ENCODE results near the gene CDH4.
"Not testable (repeated sequence)": the region's sequence is repeated elsewhere in the genome, so short reads cannot be mapped to it uniquely, and the experiment has no call there.

The CDH4 gene

DNA sequence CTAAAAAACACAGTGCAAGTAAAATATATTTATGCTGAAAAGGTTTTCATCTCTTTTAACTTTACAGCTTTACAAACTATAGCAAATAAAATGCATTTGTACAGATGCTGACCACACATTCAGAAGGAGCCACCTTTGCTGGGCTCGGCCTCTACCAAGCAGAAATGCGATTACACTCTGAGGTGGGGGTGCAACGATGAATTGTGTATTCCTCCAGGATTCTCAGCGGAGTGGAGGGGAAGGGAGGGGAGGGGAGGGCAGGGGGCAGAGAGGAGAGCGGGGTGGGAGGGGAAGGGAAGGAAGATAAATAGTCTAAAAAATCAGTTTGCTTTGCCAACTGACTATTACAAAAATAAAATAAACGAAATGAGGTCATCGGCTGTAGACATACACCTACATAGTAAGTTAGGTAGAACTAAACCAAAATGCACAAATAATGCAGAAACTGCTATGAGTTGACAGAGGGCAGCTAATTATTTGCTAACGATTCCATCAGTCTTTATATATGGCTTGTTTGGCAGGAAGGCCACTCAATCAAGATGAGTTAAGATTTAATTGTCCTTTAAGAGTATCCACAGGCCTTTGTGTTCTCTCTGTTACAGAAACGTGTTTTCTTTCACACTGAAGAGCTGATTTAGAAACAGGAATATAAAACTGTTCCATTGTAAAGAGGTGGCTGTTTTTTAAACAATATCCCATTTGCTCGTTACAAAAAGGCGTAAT, 723.5 kb downstream of the CDH4 start:
- no peak for DNase-seq

DNA sequence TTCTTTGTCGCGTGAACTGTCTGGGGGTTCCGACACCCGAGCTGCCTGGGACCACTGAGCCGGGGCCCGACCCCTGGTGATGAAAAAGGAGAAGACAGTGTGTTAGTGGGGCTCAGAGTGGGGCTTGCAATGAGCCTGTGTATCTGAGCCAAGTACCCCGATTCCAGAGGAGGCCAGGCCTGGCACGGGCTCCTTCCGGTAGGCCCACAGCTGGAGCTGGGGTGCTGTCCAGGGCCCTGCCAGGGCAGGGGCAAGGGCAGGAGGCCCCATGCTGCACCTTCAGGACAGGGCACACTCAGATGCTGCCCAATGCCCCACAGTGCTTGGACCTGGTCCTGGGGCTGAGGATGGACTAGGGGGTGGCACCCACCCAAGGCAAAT, 724.2 kb downstream of the CDH4 start:
- DNase-seq, result no peak

DNA sequence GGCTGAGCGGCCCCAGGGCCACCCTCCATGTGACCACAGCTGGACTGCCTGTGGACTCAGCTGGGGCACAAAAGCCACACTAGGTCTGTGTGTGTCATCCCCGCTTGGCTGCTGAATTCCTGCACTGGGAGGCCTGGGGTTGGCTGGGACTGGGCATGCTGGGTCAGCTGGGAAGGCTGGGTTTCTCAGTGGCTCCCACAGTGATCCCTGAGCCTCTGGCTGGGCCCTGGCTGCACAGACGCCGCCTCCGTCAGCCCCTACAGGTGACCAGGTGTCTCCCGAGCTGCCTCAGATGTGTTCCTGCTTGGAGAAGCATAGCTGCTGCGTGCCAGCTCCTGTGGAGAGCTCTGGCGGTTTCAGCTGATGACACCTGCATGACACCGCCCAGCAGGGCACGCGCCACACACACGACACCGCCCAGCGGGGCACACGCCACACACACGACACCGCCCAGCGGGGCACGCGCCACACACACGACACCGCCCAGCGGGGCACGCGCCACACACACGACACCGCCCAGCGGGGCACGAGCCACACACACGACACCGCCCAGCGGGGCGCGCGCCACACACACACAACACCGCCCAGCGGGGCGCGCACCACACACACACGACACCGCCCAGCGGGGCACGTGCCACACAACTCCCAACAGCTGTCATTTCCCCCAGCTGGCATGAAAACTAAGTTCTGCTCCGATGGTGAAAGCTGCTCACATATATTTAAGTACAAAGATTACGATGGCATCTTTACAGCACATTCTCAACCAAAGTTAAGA, 724.8 kb downstream of the CDH4 start:
- no peak for DNase-seq

DNA sequence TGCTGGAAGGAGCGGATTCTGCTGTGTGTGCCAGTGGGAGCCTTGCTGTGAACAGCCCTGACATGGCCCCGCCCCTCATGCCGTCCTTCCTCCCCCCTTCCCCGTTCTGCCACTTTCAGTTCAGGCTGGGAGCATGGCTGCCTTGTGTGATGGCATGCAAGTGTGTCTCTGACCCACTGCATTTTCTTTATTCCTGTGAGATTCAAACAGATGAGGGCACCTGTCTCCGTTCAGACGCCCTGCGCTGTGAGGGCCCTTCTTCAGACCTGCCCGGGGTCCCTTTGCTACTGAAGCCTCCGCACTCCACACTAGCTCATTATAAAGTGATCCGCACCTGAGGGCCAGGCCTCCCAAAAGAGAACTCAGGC, 725.3 kb downstream of the CDH4 start:
- DNase-seq, result no peak

DNA sequence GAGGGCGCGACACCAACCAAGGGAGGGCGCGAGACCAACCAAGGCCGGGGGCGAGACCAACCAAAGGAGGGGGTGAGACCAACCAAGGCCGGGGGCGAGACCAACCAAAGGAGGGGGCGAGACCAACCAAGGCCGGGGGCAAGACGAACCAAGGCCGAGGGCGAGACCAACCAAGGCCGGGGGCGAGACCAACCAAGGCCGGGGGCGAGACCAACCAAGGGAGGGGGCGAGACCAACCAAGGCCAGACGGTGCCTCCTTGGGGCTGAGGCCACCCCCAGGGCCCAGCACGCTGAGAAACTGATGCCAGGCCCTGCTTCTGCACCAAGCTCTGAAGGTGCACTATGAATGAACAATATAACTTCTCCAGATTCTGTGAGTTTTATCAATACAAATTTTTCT, 726.4 kb downstream of the CDH4 start:
- DNase-seq, result no peak

DNA sequence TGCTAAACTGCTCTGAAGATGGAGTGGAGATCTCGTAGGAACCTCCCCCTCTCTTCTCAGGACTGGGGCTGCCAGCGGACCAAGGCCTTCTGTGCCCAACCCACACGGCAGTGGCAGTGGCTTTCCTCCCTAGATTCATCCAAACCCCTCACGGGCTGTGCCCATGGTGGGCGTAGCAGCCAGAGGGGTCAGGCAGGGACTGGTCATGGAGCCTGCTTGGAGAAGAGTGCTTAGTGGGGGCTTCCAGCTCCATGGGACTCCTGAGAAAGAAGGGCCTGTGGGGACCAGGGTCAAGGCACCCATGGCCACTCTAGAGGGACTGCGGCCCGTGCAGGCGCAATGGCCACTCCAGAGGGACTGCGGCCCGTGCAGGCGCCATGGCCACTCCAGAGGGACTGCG, 727.0 kb downstream of the CDH4 start:
- no peak for DNase-seq

DNA sequence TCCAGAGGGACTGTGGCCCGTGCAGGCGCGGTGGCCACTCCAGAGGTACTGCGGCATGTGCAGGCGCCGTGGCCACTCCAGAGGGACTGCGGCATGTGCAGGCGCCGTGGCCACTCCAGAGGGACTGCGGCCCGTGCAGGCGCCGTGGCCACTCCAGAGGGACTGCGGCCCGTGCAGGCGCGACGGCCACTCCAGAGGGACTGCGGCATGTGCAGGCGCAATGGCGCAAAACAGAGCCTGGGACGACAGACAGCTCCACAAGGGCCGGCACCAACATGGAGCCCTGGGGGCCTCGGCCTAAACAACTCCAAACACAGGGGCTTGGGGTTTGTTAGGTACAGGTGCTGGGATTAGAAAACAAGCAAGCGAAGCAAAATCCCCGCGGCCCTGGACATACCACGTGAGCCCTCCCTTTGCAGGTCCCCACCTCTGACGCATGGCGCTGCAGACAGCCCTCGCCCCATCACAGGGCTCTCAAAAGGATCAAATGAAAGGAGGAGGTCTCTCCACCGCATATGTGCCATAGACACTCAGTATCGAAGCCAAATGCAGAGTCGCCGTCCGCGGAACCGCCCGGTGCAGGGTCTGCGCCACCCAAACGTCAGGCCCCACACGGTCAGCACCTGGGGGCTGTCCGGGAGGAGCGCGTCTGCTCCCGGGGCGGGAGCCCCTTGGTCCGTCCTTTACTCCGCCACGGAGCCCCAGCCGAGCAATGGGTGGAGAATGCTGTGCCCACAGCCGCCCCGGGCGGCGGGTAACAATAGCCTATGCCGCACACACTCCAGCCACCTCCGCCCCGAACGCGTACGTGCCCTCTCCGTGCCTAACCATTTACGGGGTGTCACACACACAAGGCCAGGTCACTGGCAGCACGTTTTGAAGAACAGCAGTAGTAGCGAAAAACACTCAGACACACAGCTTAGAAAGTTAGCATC, 727.9 kb downstream of the CDH4 start:
- no peak for DNase-seq

DNA sequence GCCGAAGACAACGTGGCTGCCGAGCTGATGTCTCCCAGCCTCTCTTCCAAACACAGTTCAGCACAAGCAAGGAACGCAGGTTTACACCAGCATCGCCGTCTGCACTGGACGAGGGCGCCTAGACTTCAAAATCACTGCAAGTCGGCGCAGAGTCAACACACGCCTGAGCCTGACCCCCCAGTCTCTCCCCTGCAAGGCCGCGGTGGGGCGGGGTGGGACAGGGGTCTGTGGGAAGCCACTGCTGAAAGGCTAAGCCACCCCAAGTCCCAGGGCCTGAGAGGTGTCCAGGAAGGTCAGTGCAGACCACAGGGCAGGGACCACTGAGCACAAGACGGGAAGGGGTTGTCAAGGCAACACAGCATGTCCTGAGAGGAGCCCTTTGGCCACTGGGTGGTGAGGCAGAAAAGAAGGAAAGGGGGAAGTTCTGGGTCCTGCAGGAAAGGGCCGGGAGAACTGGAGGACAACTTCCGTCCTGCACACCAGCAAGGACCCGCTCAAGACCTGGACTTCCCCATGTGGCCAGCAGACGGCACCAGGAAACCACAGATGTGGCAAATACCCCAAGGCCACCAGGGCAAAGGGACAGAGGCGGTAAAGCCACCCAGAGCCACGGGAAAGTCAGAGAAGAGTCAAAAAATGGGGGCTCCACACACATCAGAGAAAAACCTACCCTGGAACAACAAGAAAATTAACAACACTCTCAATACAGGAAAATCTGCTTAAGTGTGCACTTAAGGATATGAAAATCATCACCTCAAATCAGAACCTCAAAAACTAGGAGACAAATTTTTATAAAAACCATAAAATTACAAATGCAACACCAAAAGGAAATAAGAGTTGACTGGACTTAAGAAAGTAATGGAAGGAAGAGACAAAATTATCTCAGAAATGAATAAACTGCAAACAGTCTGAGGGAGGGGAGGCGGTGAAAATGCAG, 728.9 kb downstream of the CDH4 start:
- DNase-seq, result peak; percentile 18

DNA sequence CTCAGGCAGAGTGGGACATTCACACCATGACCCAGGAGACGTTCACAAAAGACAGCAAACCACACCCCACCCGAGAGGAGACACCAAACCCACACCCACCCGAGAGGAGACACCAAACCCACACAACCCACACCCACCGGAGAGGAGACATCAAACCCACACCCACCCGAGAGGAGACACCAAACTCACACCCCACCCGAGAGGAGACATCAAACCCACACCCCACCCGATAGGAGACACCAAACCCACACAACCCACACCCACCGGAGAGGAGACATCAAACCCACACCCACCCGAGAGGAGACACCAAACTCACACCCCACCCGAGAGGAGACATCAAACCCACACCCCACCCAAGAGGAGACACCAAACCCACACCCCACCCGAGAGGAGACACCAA, 729.6 kb downstream of the CDH4 start:
- not testable (repeated sequence) for DNase-seq

DNA sequence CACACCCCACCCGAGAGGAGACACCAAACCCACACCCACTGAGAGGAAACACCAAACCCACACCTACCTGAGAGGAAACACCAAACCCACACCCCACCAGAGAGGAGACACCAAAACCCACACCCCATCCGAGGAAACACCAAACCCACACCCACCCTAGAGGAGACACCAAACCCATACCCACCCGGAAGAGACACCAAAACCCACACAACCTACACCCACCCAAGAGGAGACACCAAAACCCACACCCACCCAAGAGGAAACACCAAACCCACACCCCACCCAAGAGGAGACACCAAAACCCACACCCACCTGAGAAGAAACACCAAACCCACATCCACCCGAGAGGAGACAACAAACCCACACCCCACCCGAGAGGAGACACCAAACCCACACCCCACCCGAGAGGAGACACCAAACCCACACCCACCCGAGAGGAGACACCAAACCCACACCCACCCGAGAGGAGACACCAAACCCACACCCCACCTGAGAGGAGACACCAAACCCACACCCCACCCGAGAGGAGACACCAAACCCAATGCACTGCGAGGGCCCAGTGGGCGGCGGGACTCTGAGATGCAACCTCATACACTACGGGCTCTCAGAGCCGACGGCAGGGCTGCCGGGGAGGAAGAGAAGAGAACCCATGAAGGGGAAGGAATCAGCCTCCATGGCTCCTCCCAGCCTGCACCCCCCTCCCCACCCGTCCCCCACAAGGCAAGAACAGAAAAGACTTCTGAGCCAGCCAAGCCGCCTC, 730.3 kb downstream of the CDH4 start:
- no peak for DNase-seq

DNA sequence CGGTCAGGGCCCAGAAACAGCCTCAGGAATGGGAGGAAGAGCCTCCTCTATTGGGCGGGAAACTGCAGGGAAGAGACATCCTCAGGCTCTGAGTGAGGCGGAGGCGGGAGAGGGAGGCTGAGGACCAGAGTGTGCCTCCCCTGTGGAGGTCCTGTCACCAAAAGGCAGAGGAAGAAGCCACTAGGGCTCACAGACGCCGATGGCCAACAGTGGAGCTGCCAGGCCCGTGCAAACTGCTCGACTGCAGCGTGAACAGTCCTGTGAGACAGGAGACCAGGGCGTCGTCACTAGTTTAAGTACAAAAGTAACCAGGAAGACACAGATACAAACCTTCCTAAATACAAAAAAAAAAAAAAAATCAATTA, 730.9 kb downstream of the CDH4 start:
- DNase-seq, result no peak

DNA sequence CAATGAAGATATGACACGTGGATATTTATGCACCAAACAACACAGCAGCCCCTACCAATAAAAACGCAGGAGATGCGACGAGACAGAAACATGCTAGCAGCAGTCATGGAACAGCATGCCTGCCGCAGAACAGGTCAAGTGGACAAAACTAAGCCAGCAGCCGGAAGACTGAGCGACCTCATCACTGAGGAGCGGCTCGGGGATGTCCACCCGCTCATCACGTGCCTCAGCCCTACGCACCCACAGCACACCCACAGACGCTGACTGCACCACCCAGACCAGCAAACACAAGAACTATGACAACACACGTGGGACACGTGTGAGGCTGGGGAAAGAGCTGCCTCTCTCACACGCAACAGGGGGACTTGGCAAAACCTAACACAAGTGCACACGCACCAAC, 731.9 kb downstream of the CDH4 start:
- no peak for DNase-seq

DNA sequence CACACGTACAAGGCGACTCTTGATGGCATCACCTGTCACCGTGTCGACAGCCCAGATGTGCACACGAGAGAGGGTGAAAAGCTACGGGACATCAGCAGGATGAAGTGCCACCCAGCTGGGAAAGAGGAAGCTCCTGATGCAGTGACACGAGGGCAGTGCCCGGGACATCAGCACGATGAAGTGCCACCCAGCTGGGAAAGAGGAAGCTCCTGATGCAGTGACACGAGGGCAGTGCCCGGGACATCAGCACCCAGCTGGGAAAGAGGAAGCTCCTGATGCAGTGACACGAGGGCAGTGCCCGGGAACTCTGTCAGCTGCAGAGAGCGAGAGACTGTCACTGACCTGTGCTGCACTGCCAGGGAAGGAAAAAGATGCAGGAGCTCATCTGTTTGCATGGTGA, 732.4 kb downstream of the CDH4 start:
- not testable (repeated sequence) for DNase-seq

DNA sequence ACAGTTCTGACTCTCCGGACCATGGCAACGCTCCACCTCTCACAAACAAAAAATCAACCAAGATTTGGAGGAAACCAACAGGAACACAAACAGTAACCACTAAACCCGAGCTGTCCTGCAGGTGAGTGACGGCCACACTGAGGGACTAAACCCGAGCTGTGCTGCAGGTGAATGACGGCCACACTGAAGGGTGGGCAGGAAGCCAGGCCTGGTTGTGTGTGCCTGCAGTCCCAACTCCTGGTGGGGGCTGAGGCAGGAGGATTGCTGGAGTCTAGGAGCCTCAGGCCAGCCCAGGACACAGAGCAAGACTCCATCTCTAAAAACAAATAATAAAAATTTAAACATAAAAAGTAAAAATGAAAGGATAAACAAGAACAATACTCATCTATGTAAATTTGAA, 733.0 kb downstream of the CDH4 start:
- no peak for DNase-seq

DNA sequence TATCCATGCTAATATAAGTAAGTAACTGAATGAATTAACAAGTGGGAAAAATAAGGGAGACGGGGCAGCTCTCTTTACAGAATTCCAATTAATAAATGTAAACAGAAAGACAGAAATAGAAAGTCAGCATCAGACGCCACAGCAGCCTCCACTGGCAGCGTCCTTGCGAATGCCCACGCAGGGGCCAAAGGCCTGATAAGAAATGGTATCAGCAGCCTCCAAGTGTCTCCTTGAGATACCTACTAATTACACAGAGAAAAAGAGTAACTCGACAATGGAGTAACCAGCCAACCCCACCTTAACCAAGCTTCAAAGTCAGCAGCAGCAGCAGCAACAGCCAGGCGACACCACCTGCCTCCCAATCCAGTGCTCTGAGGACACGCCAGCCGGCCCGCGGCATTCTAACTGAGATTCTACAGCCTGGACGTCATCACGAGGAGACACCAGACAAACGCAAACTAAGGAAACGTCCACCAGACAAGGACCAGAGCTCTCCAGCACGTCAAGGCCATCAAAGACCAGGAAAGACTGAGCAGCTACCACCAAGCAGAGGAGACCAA, 734.8 kb downstream of the CDH4 start:
- no peak for DNase-seq

DNA sequence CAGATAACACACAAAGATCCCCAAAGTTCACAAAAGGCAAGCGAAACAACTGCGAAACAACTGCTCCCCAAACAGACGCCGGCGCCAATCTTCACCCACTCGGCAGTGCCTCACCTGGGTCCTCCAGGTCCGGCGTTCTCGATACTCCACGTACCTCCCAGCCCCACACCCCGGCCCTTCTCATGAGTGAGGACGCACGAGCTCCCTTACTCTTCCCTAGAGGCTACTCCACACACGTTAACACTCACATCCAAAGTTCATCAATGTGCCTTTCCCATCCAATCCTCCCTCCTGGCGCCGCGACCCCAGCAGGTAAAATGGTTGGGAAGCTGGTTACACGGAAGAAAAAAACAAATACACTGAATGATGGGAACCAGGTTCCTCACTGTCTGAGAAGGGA, 736.6 kb downstream of the CDH4 start:
- no peak for DNase-seq

DNA sequence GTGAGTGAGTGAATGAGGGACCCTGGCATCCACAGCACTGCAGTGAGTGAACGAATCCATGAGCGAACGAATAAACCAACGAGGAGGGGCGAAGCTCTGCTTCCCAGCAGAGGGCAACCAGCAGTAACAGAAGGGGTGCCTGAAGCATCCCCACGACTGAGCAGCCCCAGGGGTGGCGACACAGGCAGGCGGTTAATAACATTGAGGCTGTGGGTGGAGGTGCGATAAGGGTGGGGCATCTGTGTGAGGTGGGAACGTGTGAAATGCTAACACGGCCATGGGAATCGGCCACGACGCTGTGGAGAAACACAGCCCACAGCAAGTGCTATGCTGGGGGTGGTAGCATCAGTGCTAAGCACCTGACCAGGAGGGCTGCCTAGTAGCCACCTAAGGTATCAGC, 737.7 kb downstream of the CDH4 start:
- DNase-seq, result no peak

Data from fibroblast of skin of scalp (primary cell).